Ishikawa (cell line): Measurements from ENCODE around the gene ZNF211.

Experiments used
- CEBPB ChIP-seq: IDR thresholded peaks from 2 replicates; pipeline ENCODE4 v1.6.1; 2012
- EP300 ChIP-seq: IDR thresholded peaks from 2 replicates; pipeline ENCODE4 v1.6.1; 2012; ENCODE audit warnings: borderline replicate concordance
- FOXM1 ChIP-seq: IDR thresholded peaks from 2 replicates; pipeline ENCODE4 v1.6.1; 2012; ENCODE audit warnings: low read depth, borderline replicate concordance
- MAX ChIP-seq: IDR thresholded peaks from 2 replicates; pipeline ENCODE4 v1.6.1; 2012
- NFIC ChIP-seq: IDR thresholded peaks from 2 replicates; pipeline ENCODE4 v1.6.1; 2012
- TAF1 ChIP-seq: IDR thresholded peaks from 2 replicates; pipeline ENCODE4 v1.6.1; 2012; ENCODE audit warnings: low read depth, mild to moderate bottlenecking

DNA sequence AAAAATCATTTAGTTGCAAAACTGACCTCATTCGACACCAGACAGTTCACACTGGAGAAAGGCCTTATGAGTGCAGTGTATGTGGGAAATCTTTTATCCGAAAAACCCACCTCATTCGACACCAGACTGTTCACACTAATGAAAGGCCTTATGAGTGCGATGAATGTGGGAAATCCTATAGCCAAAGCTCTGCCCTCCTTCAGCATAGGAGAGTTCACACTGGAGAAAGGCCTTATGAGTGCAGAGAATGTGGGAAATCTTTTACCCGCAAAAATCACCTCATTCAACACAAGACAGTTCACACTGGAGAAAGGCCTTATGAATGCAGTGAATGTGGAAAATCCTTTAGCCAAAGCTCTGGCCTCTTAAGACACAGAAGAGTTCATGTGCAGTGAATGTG lies 26.0 kb upstream of the ZNF211 start:
- no peak for TF ChIP-seq FOXM1
- no peak for TF ChIP-seq EP300
- TF ChIP-seq MAX = no peak
- no peak for TF ChIP-seq TAF1
- no peak for TF ChIP-seq CEBPB
- TF ChIP-seq NFIC = no peak
